ENCODE data around the gene RPRD2. TPM values are rescaled to one million over a fixed set of nuclear protein-coding genes. Genes with fewer than 3 reads are reported as not detected.

The RPRD2 gene
- total and polyA plus RNA-seq, 9 of the 15 experiments (the other 6 are each of a cell fraction or from before 2014, with no cell fraction given): 1.5 to 21.6 (median 7.7) TPM

DNA sequence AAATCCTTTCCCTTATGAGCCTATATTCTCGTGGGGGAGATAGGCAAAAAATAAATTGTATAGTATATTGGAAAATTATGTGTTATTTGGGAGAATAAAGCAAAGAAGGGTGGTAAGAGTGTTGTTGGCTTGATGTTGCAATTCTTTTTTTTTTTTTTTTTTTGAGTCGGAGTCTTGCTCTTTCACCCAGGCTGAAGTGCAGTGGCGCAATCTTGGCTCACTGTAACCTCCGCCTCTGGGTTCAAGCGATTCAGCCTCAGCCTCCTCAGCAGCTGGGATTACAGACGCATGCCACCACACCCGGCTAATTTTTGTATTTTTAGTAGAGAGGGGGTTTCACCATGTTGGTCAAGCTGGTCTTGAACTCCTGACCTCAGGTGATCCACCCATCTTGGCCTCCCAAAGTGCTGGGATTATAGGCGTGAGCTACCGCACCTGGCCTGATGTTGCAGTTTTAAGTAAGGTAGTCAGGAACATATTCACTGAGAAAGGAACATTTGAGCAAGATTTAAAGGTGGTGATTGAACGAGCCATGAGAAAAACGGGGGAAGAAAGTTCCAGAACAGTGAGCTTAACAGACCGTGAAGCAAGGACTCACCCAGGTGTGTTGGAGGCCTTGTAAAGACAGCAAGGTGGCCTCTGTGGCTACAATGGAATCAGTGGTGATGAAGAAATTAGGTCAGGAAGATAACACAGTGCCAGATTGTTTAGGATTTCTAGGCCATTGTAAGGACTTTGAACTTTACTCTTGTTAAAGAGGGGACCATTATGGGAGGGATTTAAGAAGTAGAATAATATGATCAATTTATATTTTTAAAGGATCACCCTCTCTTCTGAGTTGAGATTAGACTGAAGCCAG, 45.8 kb downstream of the RPRD2 start:
- ATAC-seq (no peak), DNase-seq (ENCODE audit: extremely low read depth in 1 of 4, low spot score in 3 of 4) (no peak), FAIRE-seq (no peak)
- no peaks in the 10 kb centered on the region for H3K9me3 ChIP-seq (replicated peaks; ENCODE audit: control insufficient read depth, insufficient read depth, low read depth, low read length)
- peaks cover 12% of the 10 kb centered on the region; the same call in 1 of the 2 replicates for H4K20me1 ChIP-seq (replicated peaks; ENCODE audit: control insufficient read depth, insufficient read depth, low read length)
- no peaks in the 10 kb centered on the region for H3K9me1 ChIP-seq (ENCODE audit: control insufficient read depth, insufficient read depth, low read length)
- peaks cover 74% of the 10 kb centered on the region for H3K79me2 ChIP-seq (ENCODE audit: control insufficient read depth, insufficient read depth, low read length)
- H3K4me3 ChIP-seq: no peak overlapping the region
- ChIA-PET CTCF (ENCODE audit: low intra/inter-chr PET ratio) (no interaction called here), POLR2A (interaction anchor here (1.4 kb wide), 1 partner anchor 18 kb away, joined by 3 read pairs; no protein-coding TSS in a partner anchor)
- in situ Hi-C loops (cut with MboI) (no loop called here), intact Hi-C loops (cut with micrococcal nuclease) (no loop called here)
- TF ChIP-seq CEBPB (tag; IDR thresholded peaks at IDR 0.05) (peak; percentile 52), RERE (CRISPR knock-in tag; IDR thresholded peaks at IDR 0.05; ENCODE audit: borderline replicate concordance) (no peak), TEAD1 (CRISPR knock-in tag; IDR thresholded peaks at IDR 0.05) (no peak)
- 86% methylated on average over 10 of the region's 12 CpGs for WGBS (ENCODE audit: insufficient coverage, low coverage, missing lambda C conversion rate)
- H3K4me2 ChIP-seq (ENCODE audit: insufficient read depth, low read length): no peak overlapping the region
- H3K4me1 ChIP-seq (replicated peaks in 1 of 2; ENCODE audit: control insufficient read depth in 2 of 2, insufficient read depth in 2 of 2, low read length in 2 of 2): no peaks in the 10 kb centered on the region; a peak in 2 of 5 replicates
- H2AFZ ChIP-seq (ENCODE audit: low read depth, low read length): no peak overlapping the region
- H3K36me3 ChIP-seq (ENCODE audit: control insufficient read depth, insufficient read depth, low read length): peaks cover 4% of the 10 kb centered on the region; the same call in 1 of the 3 replicates
- no TSS peak for BruUV-seq (replicated peaks)
- no peaks in the 10 kb centered on the region for H3K27me3 ChIP-seq (ENCODE audit: control insufficient read depth in 2 of 2, insufficient read depth in 2 of 2, low read length in 2 of 2)
- no peak overlapping the region for H3K27ac ChIP-seq (ENCODE audit: extremely low read depth, low read depth, low read length)
- no peak overlapping the region for H3K9ac ChIP-seq (ENCODE audit: insufficient read depth in 1 of 2, low read depth in 2 of 2, low read length in 2 of 2)
